ENCODE measurements around the gene GATM.

GRCh38 chr15:45363334-45363733 lies 15.0 kb downstream of the GATM start:
- TF ChIP-seq CTCF (conservative IDR thresholded peaks at IDR 0.05 in 1 of 2, IDR thresholded peaks at IDR 0.05 in 1 of 2; ENCODE audit: low read depth in 1 of 2, low read length in 2 of 2) (no peak), EZH2 (IDR thresholded peaks at IDR 0.05; ENCODE audit: low read length, missing control alignments) (no peak)
